ENCODE measurements around the gene ZBTB7C.
"Not testable (repeated sequence)": the region's sequence is repeated elsewhere in the genome, so short reads cannot be mapped to it uniquely, and the experiment has no call there.

Gene ZBTB7C

GRCh38 chr18:48296581-48296980 is 112.6 kb downstream of the ZBTB7C start:
- no peak for DNase-seq
- ATAC-seq: no peak

DNA sequence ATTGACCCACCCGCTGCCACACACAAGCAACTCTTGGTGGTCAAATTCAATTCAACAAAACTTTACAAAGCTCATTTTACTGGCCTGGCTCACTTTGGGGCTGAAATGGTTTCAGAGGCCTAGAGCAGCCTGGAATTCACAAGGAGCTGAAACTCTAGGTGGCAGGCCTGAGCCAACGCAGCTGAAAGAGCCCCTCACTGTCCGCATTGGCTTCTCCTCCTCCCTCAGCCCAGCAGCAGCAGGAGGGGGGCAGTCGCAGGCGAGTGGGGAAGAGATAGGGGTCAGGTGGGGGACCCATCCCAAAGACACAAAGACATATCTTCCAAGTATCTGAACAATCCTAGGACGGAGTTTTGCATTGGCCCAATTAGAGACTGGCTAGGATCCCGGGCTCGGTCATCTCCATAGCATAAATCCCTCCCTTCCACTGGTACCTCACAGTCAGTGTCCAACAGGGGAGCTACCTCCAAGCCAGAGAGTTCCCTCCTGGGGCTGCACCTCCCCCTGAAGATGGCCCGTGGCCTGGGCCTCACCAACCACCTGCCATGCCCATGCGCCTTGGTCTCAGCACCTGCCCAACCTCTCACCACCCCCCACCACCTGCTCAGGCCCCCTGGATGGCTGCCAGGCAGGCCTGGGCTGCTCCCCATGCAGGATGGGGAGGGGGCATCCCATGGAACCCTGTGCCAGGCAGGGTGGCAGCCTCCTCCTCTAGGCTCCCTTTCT is 113.4 kb downstream of the ZBTB7C start:
- ATAC-seq: no peak
- no peak for DNase-seq

DNA sequence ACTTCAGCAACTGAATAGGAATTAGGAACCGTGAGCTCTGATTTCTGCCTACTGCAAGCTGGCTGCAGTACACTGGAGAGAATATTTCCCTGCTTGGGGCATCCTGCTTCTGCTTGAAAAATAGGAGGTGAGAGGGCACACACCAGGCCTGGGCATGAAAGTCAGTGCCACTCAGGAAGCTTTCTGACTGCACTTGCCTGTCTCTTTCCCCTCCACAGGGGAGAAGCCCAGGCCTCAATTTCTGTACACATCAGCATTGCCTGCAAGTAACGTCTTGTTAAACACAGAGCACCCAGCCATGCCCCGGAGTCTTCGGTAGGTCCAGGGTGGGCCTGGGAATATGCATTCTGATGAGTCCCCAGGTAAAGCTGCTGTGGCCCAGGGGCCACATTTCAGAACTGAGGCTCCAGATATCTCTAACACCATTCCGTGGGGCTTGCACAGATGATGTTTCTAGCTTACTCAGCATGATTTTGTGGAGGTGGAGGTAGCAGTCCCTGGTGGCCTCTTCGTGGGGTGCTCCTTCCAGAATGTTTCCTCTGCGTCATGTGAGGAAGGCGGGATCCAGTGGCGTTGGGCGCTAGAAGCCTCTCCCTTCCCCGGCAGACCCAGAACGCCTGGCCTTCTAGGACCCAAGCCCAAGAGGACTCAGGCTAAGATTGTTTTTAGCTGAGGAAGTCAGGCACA is 114.1 kb downstream of the ZBTB7C start:
- no peak for DNase-seq
- ATAC-seq: no peak

GRCh38 chr18:48293954-48294898 is 115.0 kb downstream of the ZBTB7C start:
- DNase-seq (no peak), ATAC-seq (no peak)

- ATAC-seq: no peak
These were observed 116.3 kb downstream of the ZBTB7C start for GRCh38 chr18:48292782-48293424.

GRCh38 chr18:48292229-48292628 is 117.0 kb downstream of the ZBTB7C start:
- no peak for ATAC-seq
- no peak for DNase-seq

More at GRCh38 chr18:48292782-48293424, 116.3 kb downstream of the ZBTB7C start:
- no peak for DNase-seq

DNA sequence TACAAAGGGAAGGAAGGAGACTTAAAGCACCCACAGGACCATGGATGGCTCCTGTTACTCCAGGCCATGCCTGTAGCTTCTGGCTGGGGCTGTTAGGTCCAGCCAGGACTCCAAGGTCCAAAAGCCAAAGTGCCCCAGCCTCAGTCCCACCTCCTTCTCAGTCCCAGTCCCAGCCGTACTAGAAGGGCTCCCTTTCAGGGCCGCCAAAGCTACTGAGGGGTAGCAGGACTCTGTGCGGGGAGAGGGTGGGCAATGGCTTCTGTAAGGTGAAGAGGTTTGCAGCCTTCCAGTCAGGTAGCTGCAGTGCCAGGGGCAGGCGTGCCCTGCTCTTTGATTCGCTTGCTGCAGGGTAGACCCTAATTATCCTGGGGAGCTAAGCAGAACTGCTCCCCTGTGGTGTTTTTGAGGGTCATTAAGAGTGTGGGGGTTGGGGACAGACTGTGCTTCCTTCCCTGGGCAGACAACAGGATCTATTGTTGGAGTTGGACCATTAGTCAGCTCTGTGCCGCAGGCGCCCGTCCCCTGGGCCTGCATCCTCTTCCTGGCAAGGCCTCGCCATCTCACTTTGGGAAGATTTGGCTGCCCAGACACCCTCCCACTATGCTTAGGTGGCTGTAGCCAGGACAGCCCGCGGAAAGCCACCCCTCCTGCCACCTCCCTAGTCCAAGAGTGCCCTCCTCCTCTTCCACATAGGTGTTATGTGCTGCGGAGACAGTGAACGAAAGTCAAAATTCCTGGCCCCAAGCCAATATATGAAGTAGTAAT is 118.8 kb downstream of the ZBTB7C start:
- no peak for DNase-seq
- ATAC-seq: no peak

- DNase-seq: no peak
- ATAC-seq: no peak
These were observed 124.4 kb downstream of the ZBTB7C start for GRCh38 chr18:48284743-48285142.

GRCh38 chr18:48284011-48284410 is 125.2 kb downstream of the ZBTB7C start:
- DNase-seq, ATAC-seq: not testable (repeated sequence)

DNA sequence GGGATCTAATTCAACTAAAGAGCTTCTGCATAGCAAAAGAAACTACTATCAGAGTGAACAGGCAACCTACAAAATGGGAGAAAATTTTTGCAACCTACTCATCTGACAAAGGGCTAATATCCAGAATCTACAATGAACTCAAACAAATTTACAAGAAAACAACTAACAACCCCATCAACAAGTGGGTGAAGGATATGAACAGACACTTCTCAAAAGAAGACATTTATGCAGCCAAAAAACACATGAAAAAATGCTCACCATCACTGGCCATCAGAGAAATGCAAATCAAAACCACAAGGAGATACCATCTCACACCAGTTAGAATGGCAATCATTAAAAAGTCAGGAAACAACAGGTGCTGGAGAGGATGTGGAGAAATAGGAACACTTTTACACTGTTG is 127.7 kb downstream of the ZBTB7C start:
- not testable (repeated sequence) for DNase-seq, ATAC-seq

- DNase-seq (no peak), ATAC-seq (no peak)
These were observed 129.9 kb downstream of the ZBTB7C start for GRCh38 chr18:48279312-48279711.

GRCh38 chr18:48278081-48278480 is 131.1 kb downstream of the ZBTB7C start:
- ATAC-seq (no peak), DNase-seq (no peak)

DNA sequence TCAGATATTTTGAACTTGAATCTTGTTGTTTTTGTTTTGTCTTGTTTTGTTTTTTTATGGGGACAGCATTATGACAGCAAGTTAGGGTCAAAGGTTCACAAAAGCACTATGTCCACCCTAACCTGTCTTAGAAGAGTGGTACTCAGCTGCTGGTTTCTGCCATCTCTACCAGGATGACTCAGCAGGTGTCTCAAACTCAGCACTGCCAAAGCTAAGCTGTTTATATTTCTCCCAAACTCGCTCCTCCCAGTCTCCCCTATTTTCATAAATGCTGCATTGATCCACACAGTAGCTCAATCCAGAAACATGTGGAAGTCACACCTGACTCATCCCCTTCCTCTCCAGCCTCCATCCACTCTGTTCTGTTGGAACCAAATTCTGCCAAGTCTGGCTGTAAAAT is 134.9 kb downstream of the ZBTB7C start:
- DNase-seq (no peak), ATAC-seq (no peak)

- DNase-seq: no peak
- no peak for ATAC-seq
These were observed 138.3 kb downstream of the ZBTB7C start for GRCh38 chr18:48270929-48271328.

- ATAC-seq (no peak), DNase-seq (no peak)
These were observed 143.9 kb downstream of the ZBTB7C start for GRCh38 chr18:48265328-48265727.

- no peak for ATAC-seq
- DNase-seq: no peak
These were observed 145.0 kb downstream of the ZBTB7C start for GRCh38 chr18:48263914-48264902.

GRCh38 chr18:48263192-48263853 is 145.9 kb downstream of the ZBTB7C start:
- DNase-seq: no peak
- no peak for ATAC-seq

DNA sequence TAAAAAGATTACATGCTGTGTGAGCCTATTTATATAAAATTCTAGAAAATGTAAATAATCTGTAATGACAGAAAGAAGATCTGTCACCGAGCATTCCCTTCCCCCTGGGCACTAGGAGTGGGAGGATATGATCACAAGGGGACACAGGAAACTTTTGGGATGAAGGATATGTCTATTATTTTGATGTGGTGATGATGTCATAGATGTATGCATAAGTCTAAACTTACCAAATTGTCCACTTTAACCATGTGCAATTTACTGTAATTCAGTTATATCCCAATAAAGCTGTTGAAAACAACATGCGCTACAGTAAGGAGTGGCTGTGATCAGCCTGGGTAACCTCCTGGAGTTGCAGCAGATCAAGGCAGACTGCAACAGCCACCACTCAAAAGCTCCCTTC is 148.9 kb downstream of the ZBTB7C start:
- ATAC-seq (no peak), DNase-seq (no peak)

DNA sequence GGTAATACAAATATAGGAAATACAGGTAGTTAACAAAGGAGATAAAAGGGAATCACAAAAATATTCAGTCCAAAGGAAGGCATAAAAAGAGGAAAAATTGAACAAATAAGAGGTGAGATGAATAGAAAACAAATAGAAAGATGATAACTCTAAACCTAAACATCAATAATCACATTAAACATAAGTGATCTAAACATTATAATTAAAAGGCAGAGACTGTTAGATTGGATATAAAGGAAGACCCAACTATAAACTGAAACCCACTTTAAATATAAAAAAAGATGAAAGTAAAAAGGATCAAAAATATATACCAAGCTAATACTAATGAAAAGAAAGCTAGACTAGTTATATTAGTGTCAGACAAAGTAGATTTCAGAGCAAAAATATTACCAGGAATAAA is 152.3 kb downstream of the ZBTB7C start:
- no peak for DNase-seq

More for the DNA sequence above, 152.3 kb downstream of the ZBTB7C start:
- no peak for ATAC-seq

All from stimulated activated naive CD8-positive, alpha-beta T cell treated with anti-CD3 and anti-CD28 coated beads, Interleukin-15, Interleukin-2, amounts not matched to agents 100 U/mL and 50 U/mL, for 24 hours (primary cell).